ENCODE results near the gene DAB2IP.

The DAB2IP gene

DNA sequence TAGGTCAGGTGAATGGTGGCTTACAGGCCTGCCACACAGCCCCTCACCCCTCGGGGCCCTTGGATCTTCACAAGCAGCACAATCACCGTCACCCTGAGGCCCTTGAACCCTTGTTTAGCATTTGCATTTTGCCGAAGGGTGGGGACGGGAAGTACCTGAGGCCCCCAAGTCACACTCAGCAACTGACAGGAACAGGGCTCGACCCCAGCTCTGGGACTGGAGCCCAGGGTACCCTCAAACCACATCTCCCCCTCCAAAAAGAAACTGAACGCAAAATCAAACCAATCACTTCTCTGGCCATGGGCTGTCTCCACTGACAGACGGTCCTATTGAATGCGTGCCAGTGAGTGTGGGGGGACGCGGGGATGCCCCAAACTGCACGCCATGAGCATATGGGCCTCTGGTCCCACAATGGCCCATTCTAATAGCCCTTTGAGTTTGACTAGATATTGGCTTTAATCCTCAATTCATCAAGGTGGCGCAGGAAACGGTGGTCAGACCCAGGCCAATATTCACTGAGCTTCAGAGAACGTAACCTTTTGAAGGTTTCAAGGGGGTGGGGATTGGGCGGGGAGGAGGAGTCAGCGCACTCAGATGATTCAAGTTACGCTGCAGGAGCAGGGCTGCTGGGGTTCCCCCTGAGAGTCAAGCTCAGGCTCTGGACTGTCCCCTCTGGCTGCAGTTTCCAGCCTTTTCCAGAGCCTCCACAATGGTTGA, 176.0 kb downstream of the DAB2IP start:
- no peak for ATAC-seq (ENCODE audit: insufficient read depth, low read depth)
- Histone ChIP-seq H3K4me2 (ENCODE audit: insufficient read depth, low read length) (no peak overlapping the region), H3K9ac (ENCODE audit: low read depth, low read length) (no peak overlapping the region), H3K9me3 (ENCODE audit: insufficient read depth, low read length, severe bottlenecking) (no peaks in the 10 kb centered on the region), H3K79me2 (ENCODE audit: insufficient read depth, low read length) (no peaks in the 10 kb centered on the region), H3K36me3 (ENCODE audit: insufficient read depth, low read length) (no peaks in the 10 kb centered on the region), H3K4me1 (ENCODE audit: insufficient read depth, low read length) (no peaks in the 10 kb centered on the region), H4K20me1 (ENCODE audit: insufficient read depth, low read length) (no peaks in the 10 kb centered on the region), H3K27me3 (ENCODE audit: insufficient read depth, low read length, poor library complexity) (no peaks in the 10 kb centered on the region), H3K27ac (ENCODE audit: low read length) (no peak overlapping the region), H3K4me3 (ENCODE audit: low read depth in 1 of 2, low read length in 2 of 2) (no peak overlapping the region), H2AFZ (ENCODE audit: low read depth, low read length) (no peak overlapping the region)
- TF ChIP-seq, protein P1, sequence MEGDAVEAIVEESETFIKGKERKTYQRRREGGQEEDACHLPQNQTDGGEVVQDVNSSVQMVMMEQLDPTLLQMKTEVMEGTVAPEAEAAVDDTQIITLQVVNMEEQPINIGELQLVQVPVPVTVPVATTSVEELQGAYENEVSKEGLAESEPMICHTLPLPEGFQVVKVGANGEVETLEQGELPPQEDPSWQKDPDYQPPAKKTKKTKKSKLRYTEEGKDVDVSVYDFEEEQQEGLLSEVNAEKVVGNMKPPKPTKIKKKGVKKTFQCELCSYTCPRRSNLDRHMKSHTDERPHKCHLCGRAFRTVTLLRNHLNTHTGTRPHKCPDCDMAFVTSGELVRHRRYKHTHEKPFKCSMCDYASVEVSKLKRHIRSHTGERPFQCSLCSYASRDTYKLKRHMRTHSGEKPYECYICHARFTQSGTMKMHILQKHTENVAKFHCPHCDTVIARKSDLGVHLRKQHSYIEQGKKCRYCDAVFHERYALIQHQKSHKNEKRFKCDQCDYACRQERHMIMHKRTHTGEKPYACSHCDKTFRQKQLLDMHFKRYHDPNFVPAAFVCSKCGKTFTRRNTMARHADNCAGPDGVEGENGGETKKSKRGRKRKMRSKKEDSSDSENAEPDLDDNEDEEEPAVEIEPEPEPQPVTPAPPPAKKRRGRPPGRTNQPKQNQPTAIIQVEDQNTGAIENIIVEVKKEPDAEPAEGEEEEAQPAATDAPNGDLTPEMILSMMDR (IDR thresholded peaks at IDR 0.05; ENCODE audit: borderline replicate concordance, extremely low read depth, low read length, poor library complexity, severe bottlenecking) = no peak
- no peak for DNase-seq

DNA sequence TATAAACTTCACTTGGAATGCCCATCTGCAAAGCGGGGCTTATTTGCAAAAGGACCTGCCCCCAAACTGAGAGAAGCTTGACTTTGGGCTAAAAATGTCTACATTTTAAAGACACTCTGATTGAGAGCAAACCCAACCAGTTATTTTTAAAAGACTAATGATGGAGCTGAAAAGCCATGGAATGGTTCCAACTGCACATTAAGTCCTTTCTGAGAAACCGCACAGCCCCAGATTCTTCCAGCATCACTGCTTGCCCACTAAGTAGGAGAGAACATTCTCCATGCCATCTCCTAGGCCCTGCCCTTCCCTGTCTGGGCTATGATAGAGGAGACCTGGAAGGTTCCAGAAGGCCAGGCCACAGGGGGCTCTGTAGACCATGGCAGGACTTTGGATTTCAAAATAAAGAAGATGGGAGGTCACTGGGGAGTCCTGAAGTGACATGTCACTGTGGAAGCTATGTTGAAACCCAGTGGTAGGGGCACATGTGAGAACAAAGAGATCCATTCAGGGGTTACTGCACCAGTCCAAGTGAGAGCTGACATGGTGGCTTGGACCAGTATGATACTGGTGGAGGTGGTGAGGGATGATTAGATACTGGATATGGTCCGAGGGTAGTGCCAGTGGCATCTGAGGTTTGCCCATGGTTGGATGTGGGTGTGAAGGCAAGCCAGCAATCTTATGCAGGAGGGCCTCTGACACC, 179.2 kb downstream of the DAB2IP start:
- no peak overlapping the region for H2AFZ ChIP-seq (ENCODE audit: low read depth, low read length)
- H3K9ac ChIP-seq (ENCODE audit: low read depth, low read length) = no peak overlapping the region
- no peaks in the 10 kb centered on the region for H3K9me3 ChIP-seq (ENCODE audit: insufficient read depth, low read length, severe bottlenecking)
- DNase-seq (no peak), ATAC-seq (ENCODE audit: insufficient read depth, low read depth) (no peak)
- no peaks in the 10 kb centered on the region for H3K27me3 ChIP-seq (ENCODE audit: insufficient read depth, low read length, poor library complexity)
- no peaks in the 10 kb centered on the region for H3K79me2 ChIP-seq (ENCODE audit: insufficient read depth, low read length)
- no peaks in the 10 kb centered on the region for H4K20me1 ChIP-seq (ENCODE audit: insufficient read depth, low read length)
- no peak overlapping the region for H3K4me3 ChIP-seq (ENCODE audit: low read depth in 1 of 2, low read length in 2 of 2)
- no peaks in the 10 kb centered on the region for H3K4me1 ChIP-seq (ENCODE audit: insufficient read depth, low read length)
- no peaks in the 10 kb centered on the region for H3K36me3 ChIP-seq (ENCODE audit: insufficient read depth, low read length)
- TF ChIP-seq, protein P1 (IDR thresholded peaks at IDR 0.05; ENCODE audit: borderline replicate concordance, extremely low read depth, low read length, poor library complexity, severe bottlenecking) = no peak
- no peak for TF ChIP-seq EZH2 (IDR thresholded peaks at IDR 0.05; ENCODE audit: borderline replicate concordance, low read depth, low read length, severe bottlenecking)
- H3K27ac ChIP-seq (ENCODE audit: low read length) = no peak overlapping the region
- H3K4me2 ChIP-seq (ENCODE audit: insufficient read depth, low read length) = no peak overlapping the region

- no peak overlapping the region for H3K4me2 ChIP-seq (ENCODE audit: insufficient read depth, low read length)
- no peaks in the 10 kb centered on the region for H4K20me1 ChIP-seq (ENCODE audit: insufficient read depth, low read length)
- no peaks in the 10 kb centered on the region for H3K9me3 ChIP-seq (ENCODE audit: insufficient read depth, low read length, severe bottlenecking)
- ATAC-seq (ENCODE audit: insufficient read depth, low read depth) = no peak
- no peak overlapping the region for H3K4me3 ChIP-seq (ENCODE audit: low read depth in 1 of 2, low read length in 2 of 2)
- no peak overlapping the region for H3K27ac ChIP-seq (ENCODE audit: low read length)
- no peaks in the 10 kb centered on the region for H3K27me3 ChIP-seq (ENCODE audit: insufficient read depth, low read length, poor library complexity)
- H3K79me2 ChIP-seq (ENCODE audit: insufficient read depth, low read length) = no peaks in the 10 kb centered on the region
- H3K9ac ChIP-seq (ENCODE audit: low read depth, low read length) = no peak overlapping the region
- TF ChIP-seq, protein P1 (IDR thresholded peaks at IDR 0.05; ENCODE audit: borderline replicate concordance, extremely low read depth, low read length, poor library complexity, severe bottlenecking) = no peak
- no peak for TF ChIP-seq EZH2 (IDR thresholded peaks at IDR 0.05; ENCODE audit: borderline replicate concordance, low read depth, low read length, severe bottlenecking)
- no peak for DNase-seq
- H3K4me1 ChIP-seq (ENCODE audit: insufficient read depth, low read length) = no peaks in the 10 kb centered on the region
- H3K36me3 ChIP-seq (ENCODE audit: insufficient read depth, low read length) = no peaks in the 10 kb centered on the region
- H2AFZ ChIP-seq (ENCODE audit: low read depth, low read length) = no peak overlapping the region
These were observed 180.4 kb downstream of the DAB2IP start for GRCh38 chr9:121831869-121832268.

All from DND-41 (cell line).